ENCODE data around the gene UBA6.

GRCh38 chr4:67723949-67724348, 23.0 kb upstream of the UBA6 start:
- TF ChIP-seq POLR2AphosphoS5 (IDR thresholded peaks at IDR 0.05; ENCODE audit: low read depth, low read length) (no peak), SIN3A (IDR thresholded peaks at IDR 0.05; ENCODE audit: borderline replicate concordance, insufficient read depth, low read length) (no peak), REST (IDR thresholded peaks at IDR 0.05; ENCODE audit: insufficient read depth in 1 of 2, low read depth in 2 of 2, low read length in 2 of 2) (no peak), TAF1 (IDR thresholded peaks at IDR 0.05; ENCODE audit: borderline replicate concordance, insufficient read depth, low read length) (no peak)
